A204.1 (cell line): Measurements from ENCODE around the gene AFMID.
"Not testable (repeated sequence)": the region's sequence is repeated elsewhere in the genome, so short reads cannot be mapped to it uniquely, and the experiment has no call there.

Experiments
- FAIRE-seq: peaks from 2 replicates; lab custom pipeline; 2012; peaks lifted over from hg19 to GRCh38; lab: Jason Lieb, UNC

The AFMID gene

DNA sequence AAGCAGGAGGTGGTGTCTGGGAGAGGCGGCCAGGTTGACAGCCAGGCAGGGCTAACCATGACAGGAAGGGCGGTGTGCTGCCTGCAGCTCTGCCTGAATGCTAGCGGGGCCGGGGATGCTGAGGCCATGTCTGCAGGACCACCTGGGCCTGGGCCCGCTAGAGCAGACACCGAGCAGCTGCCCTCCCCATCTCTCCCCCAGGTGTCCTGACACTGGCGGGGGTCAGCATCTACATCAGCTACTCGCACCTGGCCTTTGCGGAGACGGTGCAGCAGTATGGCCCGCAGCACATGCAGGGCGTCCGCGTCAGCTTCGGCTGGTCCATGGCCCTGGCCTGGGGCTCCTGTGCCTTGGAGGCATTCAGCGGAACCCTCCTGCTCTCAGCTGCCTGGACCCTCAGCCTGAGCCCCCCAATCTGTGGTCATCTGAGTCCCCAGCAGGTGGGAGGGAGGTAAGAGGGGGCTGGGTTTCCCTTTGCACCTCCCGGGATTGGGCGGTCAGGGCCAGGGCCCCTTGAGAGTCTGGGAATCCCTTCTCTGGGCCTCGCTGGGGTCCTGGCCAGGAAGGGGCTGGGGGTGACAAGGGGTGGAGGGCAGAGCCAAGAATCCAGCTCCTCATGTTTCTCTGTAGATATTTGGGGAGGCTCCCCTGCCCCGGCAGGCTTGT, 51.8 kb downstream of the AFMID start:
- no peak for FAIRE-seq

DNA sequence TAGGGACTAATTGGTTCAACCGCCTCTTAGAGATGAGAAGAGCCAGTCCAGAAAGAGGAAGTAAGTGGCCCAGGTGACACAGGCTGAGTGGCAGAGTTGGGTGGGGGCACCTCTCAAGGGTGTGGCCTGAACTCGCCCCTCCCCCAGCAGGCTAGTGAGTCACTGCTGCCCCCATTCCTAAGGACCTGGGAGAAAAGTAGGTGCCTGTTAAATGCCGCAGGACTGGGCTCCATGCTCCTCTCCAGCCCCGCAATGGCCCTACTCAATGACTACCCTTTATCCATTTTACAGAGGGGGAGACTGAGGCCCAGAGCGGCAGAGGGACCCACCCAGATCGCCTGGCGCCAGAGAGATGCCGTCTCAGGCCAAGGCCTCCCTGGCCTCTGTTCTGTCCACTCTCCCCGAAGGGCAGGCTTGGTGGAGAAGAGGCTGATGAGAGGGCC, 52.3 kb downstream of the AFMID start:
- FAIRE-seq, result no peak

DNA sequence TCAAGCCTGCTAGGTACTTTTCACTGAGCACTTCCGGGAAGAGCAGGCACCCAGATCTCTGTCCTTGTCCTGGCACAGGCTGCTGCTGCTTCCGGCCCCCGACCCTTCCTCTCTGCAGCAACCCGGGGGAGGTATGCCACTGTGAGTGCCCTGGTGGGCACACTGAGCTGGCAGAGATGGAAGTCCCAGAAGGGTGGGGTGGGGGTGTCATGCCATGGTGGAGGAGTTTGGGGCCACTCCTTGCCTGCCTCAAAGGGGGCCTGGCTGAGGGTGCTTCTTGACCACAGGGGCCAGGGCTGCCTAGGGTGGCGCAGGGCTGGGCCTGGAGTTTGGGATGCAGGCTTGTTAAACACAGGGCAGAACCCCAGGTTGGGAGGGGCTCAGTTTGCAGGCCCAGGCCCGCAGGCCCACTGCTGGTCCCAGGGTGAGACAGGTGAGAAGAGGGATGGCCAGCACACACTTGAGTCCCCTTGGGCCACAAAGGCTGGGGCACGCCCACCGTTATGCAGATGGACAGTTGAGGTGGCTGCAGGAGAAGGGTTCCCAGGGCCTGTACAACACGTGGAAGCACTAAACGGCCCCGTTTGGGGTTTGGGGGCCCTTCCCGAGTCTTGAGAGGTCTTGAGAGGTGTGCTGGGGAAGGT, 53.0 kb downstream of the AFMID start:
- FAIRE-seq, result no peak

DNA sequence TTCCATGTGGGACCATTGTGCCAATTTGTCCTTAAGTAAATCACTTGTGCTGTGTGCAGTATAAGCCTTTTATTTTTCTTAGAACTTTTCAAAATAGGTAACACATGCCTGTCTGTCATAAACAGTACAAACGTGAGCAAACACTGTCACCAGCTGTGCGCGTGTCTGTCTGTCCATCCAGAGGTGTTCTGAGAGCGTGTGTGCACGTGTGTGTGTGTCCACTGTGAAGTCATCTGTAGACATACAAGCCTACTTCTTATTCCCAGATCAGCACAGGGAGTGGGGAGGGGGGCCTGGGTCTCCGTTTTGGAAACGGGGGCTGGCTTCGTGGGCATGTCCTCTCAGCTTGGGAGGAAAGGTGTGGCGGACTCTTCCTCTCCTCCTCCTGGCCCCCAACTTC, 53.7 kb downstream of the AFMID start:
- FAIRE-seq, result no peak

DNA sequence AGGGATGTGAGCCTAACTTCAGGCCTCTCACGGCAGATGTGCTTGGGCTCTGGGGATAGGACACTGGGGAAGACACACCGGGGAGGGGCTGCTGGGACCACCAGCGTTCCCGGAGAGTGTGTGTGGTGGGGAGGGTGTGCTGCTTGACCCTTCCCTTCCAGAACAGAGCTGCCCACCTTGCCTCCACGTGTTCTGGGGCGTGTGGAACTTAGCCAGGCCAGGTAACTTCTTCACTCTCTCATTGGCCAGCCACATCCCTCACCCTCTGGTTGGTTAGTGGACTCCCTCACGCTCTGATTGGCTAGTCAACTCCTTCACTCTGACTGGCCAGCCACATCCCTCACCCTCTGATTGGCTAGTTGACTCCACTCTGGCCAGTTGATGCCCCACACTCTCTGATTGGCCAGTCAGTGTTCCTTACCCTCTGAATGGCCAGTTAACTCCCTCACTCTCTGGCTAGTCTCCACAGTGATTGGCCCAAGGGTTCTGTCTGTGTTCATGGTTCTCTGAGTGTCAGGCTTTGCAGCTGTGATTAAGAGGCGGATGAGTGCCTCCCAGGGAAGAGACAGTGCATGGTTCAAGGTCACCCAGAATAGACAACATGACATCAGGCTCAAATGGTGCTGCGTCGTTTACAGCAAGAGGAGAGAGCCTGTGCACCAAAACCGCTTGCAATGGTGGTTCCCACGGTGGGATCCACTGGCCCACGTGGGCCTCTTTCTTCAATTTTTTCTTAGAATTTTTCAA, 54.3 kb downstream of the AFMID start:
- FAIRE-seq, result no peak

DNA sequence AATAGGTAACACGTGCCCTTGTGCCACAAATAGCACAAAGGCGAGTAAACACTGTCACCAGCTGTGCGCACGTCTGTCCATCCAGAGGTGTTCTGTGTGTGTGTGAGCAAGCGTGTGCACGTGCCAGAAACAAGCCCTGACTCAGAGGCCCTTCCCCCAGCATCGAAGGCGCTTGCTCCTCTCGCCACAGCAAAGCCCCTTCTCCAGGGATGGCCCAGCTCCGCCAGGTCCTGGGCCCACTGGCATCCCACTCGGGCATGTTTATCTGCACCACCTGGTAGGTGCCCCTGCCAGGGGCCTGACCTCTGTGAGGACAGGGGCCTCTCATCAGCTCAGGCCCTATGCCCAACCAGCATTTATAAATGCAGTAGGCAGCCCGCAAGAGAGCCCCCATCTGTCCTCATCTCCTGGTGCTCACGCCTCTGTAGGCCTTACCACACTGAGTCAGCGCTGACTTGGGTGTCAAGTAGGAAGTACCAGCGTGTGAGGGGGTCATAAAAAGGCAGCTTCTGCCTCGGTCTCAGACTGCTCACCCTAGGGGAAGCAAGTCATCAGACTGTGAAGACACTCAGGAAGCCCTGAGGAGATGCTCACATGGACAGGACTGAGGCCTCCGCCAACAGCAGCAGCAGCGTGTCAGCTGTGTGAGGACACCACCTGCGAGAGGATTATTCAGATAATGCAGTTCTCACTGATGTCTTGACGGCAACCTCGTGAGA, 55.0 kb downstream of the AFMID start:
- no peak for FAIRE-seq

DNA sequence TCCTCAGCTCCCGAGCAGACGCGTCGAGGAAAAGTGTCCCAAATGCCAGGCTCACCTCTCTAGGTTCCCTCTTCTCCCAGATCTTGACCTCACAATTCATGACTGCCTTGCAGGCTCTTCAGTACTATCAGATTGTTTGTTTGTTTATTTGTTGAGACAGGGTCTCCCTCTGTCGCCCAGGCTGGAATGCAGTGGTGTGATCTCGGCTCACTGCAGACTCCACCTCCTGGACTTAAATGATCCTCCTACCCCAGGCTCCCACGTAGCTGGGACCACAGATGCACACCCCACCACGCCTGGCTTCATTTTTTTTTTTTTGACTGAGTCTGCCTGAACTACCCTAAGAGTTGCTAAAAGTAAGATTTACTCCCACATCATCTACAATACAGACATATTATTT, 60.1 kb downstream of the AFMID start:
- FAIRE-seq, result no peak

DNA sequence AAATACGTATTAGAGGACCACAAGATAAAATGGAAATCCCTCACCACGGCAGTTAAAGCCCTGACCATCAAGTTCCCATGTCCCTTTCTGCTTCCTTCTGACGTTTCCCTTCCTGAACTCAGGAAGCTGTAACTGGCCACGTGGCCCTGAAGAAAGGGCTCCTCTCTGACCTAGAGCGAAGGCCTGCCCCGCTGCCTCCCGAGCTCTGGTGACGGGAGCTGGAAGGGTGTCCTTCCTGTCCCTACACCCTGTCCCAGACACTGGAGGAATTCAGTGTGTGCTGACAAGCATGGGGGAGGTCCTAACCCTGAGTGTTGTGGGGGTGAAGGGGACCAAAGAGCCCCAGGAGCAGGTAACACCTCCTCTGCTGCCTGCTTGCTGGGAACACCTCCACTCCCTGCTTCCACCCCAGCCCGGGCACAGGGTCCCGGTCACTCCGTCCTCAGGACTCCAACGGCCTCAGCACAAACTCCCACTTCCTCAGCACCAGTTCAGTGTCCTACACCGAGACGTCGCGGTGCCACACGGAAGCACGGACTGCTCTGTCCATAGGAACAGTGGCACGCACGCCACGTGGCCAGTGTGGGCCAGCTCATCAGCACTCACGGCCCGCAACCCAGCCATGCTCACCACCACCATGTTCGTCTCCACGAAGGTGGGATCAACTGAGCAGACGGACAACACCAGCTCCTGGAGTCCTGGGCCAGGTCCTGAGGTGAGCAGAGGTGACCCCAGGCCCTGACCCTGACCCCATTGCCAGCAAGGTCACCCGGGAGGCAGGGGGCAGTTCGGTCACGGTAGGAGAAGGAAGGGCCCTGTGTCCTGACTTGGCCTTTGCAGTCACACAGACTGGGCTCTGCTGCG, 61.1 kb downstream of the AFMID start:
- no peak for FAIRE-seq

DNA sequence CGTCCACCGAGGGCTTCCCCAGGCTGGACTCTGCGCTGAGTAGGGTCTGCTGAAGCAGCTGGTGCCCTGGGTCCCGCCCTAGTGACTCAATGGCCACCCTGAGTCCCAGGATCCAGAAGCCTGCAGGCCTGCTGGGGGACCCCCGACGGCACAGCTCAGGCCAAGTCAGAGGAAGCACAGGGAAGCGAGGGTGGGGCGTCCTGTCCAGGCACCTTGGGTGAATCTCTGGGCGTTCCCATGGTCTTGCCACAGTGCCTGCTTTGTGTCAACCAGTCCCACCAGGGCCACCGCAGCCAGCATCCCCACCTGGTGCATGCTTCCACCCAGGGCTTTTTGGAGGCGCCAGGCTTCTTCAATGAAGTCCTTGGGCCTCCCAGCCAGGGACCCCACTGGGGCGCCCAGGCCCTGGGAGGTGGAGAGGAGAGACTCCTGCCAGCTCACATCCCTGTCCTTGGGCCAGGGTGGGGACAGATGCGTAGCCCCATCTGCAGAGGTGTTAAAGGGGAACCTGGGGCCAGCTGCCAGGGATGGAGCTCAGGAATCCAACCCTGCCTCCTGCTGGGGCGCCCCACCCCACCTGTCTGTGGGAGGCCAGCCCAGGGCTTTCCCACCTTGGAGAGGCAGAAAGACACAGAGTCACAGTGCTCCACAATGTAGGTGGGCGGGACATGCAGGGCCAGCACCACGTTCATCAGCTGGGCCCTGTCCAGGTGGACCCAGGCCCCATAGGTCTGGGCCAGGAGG, 62.1 kb downstream of the AFMID start:
- FAIRE-seq, result no peak

DNA sequence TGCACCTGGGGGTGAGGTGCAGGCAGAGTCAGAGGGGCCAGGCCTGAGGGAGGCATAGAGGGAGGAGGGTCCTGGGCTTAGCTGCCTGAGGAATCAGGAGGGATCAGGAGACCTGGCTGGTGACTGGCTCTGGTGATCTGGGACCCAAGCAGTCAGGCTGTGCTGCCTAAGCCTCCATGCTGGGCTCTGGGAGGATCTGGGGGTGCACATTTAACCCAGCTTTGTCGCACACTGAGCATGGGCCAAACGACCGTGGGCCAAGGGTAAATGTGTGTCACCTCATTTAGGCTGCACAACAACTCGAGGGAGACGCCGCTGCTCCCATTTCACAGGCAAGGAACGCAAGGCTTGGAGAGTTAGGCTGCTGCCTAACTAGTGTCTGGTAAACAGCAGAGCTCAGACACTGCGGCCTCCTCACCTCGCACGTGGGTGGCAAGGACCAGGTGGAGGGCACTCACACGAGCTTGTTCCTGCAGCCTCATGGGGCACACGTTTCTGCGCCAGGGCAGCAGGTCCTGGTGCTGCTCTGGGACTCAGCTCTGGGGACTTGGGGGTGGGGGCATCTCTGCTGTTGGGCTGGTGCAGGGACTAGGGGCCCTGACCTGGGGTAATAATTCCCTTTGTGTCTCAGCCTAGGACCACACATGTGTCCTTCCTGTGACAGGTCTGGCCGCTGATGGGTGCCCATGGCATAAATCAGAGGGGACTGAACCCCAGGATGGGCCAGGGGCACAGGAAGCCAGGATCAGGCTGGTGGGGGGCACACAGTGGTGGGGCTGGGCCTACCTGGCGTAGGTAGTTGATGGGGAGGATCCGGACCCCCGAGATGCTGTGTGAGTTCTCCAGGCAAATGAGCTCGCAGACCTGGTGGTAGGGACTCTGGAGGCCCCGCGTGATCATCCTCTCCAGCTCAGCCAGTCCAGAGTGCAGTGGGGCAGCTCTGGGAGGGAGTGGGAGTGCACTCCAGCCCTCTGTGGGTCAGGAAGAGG, 63.0 kb downstream of the AFMID start:
- no peak for FAIRE-seq

DNA sequence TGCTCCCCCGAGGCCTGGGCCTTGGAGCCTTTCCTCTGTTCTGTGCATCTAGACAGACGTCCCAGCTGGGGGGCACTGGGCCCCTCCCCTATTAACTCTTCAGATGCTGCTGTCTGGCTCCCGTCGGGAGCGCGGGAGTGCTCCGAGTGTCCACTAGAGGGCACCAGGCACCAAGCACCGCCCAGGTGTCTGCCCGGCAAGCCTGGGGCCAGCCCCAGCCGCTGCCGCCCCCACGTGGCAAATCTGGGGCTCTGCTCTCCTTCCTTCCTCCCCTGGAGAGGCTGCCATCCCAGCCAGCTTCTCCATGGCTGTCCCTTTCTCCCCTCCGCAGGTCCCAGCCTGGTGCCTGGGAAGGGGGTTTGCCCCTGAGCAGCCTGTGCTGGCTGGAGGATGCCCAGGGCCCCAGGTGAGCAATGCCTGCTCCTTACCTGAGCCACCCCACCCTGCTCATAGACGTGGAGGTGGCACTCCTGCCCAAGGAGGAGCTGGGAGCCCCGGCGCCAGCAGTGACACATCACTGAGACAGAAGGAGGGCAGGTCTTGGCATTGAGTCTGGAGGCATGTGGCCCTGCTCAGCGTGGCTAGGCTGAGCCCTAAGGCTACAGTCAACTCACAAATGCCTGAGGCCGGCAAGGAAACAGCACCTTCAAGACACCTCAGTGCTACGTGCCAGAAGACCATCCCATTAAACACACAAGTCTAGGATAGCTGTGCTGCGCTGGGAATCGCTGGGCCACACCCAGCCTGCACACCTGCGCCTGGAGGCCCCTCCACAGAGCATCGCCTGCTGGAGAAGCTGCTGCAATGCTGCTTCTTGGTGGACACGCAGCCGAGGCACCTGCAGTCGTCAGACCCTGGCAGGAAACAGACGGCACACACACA, 64.0 kb downstream of the AFMID start:
- no peak for FAIRE-seq

DNA sequence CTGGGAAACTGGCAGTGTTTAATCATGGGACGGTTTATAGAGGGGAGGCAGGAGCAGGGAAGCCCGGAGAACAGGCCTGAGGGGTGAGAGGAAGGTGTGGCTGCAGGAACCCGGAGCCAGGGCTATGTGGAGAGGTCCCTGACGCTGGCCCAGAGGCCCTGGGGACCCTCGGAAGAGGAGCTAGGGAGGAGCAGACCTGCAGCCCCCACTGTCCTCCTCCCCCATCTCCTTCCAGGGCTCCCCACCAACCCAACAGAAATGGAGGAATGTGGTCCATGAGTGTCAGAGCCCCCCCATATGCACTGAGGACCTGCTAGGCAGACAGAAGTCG, 64.6 kb downstream of the AFMID start:
- FAIRE-seq, result no peak

DNA sequence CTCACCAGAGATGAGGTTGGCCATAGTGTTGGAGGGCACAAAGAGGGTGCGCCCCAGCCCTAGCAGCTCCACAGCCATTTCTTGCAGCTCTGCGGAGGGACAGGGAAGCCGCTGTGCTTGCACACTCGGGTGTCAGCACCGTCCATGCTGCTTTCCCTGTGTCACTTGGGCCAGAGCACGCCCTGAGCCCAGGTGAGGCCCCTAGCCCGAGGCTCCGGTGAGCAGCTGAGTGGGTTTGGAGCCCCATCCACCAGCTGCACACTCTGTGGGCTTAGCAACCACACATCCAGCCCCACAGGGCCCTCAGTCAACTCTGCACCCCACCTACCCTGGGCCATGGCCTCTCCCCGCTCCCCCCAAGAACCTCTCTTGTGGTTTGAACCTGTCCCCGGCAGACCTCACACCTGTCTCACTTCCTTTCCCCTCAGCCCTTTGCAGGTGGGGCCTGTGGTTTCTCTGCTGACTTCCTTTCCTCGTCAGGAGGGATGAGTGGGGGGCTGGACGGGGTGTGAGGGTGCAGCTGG, 65.0 kb downstream of the AFMID start:
- no peak for FAIRE-seq

DNA sequence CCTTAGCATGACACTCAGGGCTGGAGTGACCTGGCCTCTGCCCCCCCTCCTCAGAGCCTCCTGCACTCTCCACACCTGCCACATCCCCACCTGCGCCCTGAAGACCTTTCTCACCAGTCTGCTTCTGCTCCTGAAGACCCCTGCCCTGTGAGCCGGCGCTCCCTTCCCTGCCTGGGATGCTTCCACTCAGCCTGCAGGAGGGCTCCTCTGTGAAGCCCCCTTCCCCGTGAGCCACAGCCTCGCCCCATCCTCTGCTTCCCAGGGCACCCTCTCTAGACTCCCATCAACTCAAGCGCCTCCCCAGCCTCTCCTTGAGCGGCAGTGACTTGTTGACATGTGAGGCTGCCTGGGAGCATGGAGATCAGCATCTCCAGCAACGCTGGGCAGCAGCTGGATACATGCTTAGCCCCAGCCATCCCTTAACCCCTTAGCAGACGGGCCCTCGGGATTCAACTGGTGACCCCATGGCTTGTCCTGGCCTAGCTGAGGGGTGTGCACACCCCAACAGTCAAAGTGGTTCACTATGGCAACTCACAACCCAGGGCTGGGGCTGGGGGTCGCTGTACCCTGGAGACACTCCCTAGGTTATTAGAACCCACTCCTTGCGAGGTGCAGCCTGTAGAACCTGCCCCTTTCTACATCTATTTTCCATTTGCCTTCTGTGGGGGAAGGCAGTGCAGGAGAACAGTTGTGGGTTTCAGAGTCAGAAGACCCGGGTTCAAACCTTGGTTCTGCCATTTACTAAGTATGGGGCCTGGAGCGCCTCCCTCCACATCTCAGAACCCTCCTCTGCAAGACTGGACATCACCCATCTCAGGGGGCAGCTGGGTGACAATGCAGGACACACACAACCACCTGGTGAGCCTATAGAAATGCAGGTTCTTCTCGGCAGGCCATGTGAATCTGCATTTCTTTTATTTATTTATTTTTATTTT, 65.8 kb downstream of the AFMID start:
- FAIRE-seq, result no peak

DNA sequence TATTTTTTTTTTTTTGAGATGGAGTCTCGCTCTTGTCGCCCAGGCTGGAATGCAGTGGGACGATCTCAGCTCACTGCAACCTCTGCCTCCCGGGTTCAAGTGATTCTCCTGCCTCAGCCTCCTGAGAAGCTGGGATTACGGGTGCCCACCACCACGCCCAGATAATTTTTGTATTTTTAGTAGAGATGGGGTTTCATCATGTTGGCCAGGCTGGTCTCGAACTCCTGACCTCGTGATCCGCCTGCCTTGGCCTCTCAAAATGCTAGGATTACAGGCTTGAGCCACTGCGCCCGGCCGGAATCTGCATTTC, 66.4 kb downstream of the AFMID start:
- not testable (repeated sequence) for FAIRE-seq

DNA sequence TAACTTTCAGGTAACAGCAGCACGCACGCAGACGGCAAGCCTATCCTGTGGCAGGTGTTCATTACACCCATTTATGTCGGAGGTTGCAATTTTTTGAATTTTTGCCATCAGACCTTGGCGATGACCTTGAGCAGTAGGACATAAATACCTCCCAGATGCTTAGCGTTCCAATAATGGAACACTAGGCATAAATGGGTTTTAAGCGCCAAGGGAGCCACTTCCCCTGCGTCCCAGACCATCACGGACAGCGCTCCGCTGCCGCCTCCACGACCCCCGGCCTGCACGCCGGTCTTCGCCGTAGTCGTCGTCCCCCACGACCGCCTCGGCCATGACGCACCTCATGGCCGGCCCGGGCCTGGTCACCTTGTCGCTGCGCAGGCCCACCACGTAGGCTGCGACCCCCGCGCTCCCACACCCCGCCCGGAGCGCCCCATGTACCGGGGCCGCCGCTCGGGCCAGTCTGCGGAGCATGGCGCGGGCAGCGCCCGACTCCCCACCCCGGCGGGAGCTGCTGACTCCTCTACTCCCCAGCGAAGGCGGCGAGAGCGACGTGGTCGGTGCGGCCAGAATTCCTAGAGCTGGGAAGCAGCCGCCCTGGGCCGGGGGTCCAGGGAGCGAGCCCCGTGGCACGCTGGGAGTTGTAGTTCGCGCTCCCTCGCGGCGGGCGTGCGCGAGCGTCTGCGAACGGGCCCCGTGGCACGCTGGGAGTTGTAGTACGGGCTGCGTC, 66.9 kb downstream of the AFMID start:
- no peak for FAIRE-seq

DNA sequence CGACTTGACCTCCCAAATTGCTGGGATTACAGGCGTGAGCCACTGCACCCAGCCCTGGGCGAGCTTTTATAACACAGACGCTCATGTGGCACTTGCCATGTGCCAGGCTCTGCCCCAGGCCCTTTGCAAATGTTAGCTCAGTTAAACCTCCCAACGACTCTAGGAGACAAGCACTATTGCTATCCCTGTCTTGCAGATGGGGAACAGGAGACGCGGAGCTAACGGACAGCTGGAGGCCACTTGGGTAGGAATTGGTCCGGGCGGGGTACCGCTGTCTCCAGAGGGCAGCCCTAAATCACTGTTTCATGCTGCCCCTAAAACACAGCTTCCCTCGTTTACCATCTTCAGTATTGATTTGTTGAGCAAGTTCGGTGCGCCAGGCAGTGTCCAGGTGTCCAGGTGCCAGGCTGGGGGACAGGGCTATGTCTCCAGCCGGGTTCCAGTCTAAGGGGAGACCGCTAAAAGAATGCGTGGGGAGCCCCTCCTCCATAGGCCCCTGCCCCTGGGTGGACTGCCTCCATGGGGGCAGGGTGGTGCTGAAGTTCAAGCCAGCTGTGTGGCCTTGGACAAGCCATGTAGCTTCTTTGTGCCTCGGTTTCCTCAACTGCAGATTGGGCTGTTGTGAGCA, 68.0 kb downstream of the AFMID start:
- no peak for FAIRE-seq
